Keratinocyte (primary cell): ENCODE results near the gene TNS1. TPM values are rescaled to one million over a fixed set of nuclear protein-coding genes. Genes with fewer than 3 reads are reported as not detected.

Source experiments
- DNase-seq: peaks from one replicate; pipeline ENCODE4 v3.0.0-alpha.2; 2011; ENCODE audit warnings: low read depth, missing footprints, low spot score
- FAIRE-seq: peaks from 2 replicates; lab custom pipeline; 2011; peaks lifted over from hg19 to GRCh38; lab: Jason Lieb, UNC
- H2AFZ ChIP-seq: 2 replicates; pipeline ENCODE4 v1.6.0; 2012; ENCODE audit warnings: low read length, control low read depth, inconsistent platforms; ENCODE audit not compliant: control insufficient read depth
- H3K27ac ChIP-seq: 2 replicates; pipeline ENCODE4 v1.5.1; 2011; ENCODE audit warnings: low read length; ENCODE audit not compliant: control insufficient read depth, insufficient read depth
- H3K27me3 ChIP-seq: 3 replicates; pipeline ENCODE4 v1.6.0; 2011; ENCODE audit warnings: low read length; ENCODE audit not compliant: control insufficient read depth, insufficient read depth; ENCODE audit errors: extremely low read depth
- H3K36me3 ChIP-seq, 2 experiments: 2 replicates in 1 of 2; 3 replicates in 1 of 2; pipeline ENCODE4 v1.5.1; 2011; ENCODE audit warnings: low read length in 2 of 2, mild to moderate bottlenecking in 1 of 2; ENCODE audit not compliant: control insufficient read depth in 2 of 2, insufficient read depth in 2 of 2; ENCODE audit errors: extremely low read depth in 1 of 2
- H3K4me1 ChIP-seq: 3 replicates; pipeline ENCODE4 v1.5.1; 2011; ENCODE audit warnings: low read length; ENCODE audit not compliant: control insufficient read depth, insufficient read depth; ENCODE audit errors: extremely low read depth
- H3K4me2 ChIP-seq: 3 replicates; pipeline ENCODE4 v1.6.0; 2011; ENCODE audit warnings: low read depth, low read length; ENCODE audit not compliant: control insufficient read depth, insufficient read depth; ENCODE audit errors: extremely low read depth
- H3K4me3 ChIP-seq, 3 experiments: fragments of 200-600 bp in 1 of 3; sonication (generic) in 1 of 3; 2 replicates in 2 of 3; 3 replicates in 1 of 3; pipeline ENCODE4 v1.5.1; 2011 to 2016; ENCODE audit warnings: low read length in 3 of 3, mild to moderate bottlenecking in 3 of 3, control low read depth in 2 of 3, inconsistent platforms in 1 of 3, low read depth in 1 of 3, mixed read lengths in 1 of 3, mixed run types in 1 of 3, moderate library complexity in 1 of 3; ENCODE audit not compliant: control insufficient read depth in 2 of 3, insufficient read depth in 2 of 3; ENCODE audit errors: extremely low read depth in 1 of 3
- H3K79me2 ChIP-seq: 2 replicates; pipeline ENCODE4 v1.6.0; 2012; ENCODE audit warnings: low read length; ENCODE audit not compliant: control insufficient read depth, insufficient read depth
- H3K9ac ChIP-seq: 3 replicates; pipeline ENCODE4 v1.6.0; 2011; ENCODE audit warnings: low read length; ENCODE audit not compliant: control insufficient read depth, insufficient read depth; ENCODE audit errors: extremely low read depth
- H3K9me1 ChIP-seq: 3 replicates; pipeline ENCODE4 v1.6.0; 2011; ENCODE audit warnings: low read length; ENCODE audit not compliant: control insufficient read depth, insufficient read depth; ENCODE audit errors: extremely low read depth
- H3K9me3 ChIP-seq: 2 replicates; pipeline ENCODE4 v1.5.1; 2012; ENCODE audit warnings: low read depth, low read length; ENCODE audit not compliant: control insufficient read depth
- H4K20me1 ChIP-seq: 3 replicates; pipeline ENCODE4 v1.6.0; 2011; ENCODE audit warnings: low read length; ENCODE audit not compliant: control insufficient read depth, insufficient read depth; ENCODE audit errors: extremely low read depth
- EZH2 ChIP-seq: IDR thresholded peaks from one replicate; pipeline ENCODE4 v1.6.1; 2012; ENCODE audit warnings: inconsistent platforms, mild to moderate bottlenecking, low read length, moderate library complexity
- dilution Hi-C: fragments of 300-500 bp; cut with MboI; formaldehyde crosslinking; loops from one replicate; pipeline ENCODE4 v1.7.0; 2020; ENCODE audit warnings: low sequenced_read_pairs; ENCODE audit not compliant: extremely low pct_ligation_motif_present
- polyA plus RNA-seq, 5 experiments: library from polyadenylated mRNA; depleted of rRNA in 3 of 5; stranded (reverse) in 3 of 5; stranded (forward) in 1 of 5; unstranded in 1 of 5; fragments of >200 nt; gene quantifications; 1 replicate in 1 of 5; 2 replicates in 3 of 5; 3 replicates in 1 of 5; pipeline versions ENCODE4 v1.2.1 to v1.2.3, GENCODE V29; 2011 to 2012; ENCODE audit warnings: missing spikeins in 2 of 5, low read depth in 1 of 5, low replicate concordance in 1 of 5
- TF ChIP-seq, protein P1 (sequence below), 3 experiments: IDR thresholded peaks in 1 of 3; conservative IDR thresholded peaks in 1 of 3; optimal IDR thresholded peaks in 1 of 3; 2 replicates in 2 of 3; 3 replicates in 1 of 3; pipeline versions ENCODE3 to v1.5.1; 2011; ENCODE audit warnings: low read length in 3 of 3, mild to moderate bottlenecking in 3 of 3, moderate library complexity in 2 of 3, control low read depth in 1 of 3, inconsistent platforms in 1 of 3; ENCODE audit not compliant: insufficient read depth in 2 of 3; ENCODE audit errors: extremely low read depth in 1 of 3

Gene TNS1
- polyA plus RNA-seq, 1 donor (not counting 4 experiments of a cell fraction or from before 2014, with no cell fraction given) = 2.5 TPM

DNA sequence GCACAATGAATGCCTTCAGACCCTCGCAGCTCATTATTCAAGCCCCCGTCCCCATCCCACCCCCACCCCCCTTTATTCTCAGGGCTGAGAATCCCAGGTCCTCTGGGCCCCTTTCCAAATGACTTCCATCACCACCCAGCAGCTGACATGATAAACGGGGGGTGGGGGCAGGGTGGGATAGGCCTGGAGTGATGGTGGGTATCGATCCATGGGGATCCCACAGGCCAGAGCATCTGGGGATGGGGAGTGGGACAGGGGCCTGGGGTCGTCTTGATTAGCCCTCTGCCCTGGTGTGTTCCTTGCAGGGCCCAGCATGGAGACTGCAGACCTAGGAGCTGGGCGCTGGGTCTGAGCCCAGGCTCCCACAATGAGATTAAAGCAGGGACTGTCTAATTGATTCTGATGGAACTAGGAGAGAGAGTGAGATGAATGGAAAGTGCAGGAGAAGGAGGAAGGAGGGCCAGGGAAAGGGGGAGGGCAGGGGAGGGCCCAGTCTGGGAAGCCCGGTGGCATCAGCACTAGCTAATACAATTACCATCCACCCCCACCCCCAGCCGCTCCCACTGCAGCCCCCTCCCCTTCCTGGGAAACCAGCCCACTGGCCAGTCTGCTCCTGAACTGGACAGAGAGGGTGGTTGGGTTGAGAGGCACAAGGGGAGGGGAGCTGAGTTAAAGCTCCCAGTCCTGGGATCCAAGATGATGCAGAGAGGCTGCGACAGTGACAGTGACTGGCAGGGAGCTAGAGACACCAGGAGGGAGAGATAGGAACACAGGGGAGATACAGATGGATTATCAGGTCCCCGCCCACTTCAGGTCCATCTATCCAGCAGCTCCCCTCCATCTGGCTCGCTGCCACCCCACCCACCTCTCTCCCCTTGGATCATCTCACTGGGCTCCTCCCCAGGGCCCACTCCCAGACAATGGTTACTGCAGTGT, 13.1 kb upstream of the TNS1 start:
- Histone ChIP-seq H2AFZ (no peak overlapping the region), H3K9me1 (no peaks in the 10 kb centered on the region), H3K9me3 (no peaks in the 10 kb centered on the region), H3K4me3 (no peak overlapping the region), H3K4me1 (no peaks in the 10 kb centered on the region), H3K79me2 (no peaks in the 10 kb centered on the region), H3K27me3 (peaks cover 32% of the 10 kb centered on the region), H3K36me3 (no peaks in the 10 kb centered on the region), H3K9ac (no peak overlapping the region), H4K20me1 (no peaks in the 10 kb centered on the region), H3K27ac (no peak overlapping the region), H3K4me2 (no peak overlapping the region)
- dilution Hi-C loops = no loop called here
- TF ChIP-seq, protein P1, sequence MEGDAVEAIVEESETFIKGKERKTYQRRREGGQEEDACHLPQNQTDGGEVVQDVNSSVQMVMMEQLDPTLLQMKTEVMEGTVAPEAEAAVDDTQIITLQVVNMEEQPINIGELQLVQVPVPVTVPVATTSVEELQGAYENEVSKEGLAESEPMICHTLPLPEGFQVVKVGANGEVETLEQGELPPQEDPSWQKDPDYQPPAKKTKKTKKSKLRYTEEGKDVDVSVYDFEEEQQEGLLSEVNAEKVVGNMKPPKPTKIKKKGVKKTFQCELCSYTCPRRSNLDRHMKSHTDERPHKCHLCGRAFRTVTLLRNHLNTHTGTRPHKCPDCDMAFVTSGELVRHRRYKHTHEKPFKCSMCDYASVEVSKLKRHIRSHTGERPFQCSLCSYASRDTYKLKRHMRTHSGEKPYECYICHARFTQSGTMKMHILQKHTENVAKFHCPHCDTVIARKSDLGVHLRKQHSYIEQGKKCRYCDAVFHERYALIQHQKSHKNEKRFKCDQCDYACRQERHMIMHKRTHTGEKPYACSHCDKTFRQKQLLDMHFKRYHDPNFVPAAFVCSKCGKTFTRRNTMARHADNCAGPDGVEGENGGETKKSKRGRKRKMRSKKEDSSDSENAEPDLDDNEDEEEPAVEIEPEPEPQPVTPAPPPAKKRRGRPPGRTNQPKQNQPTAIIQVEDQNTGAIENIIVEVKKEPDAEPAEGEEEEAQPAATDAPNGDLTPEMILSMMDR (optimal IDR thresholded peaks at IDR 0.05 in 1 of 3, IDR thresholded peaks at IDR 0.05 in 1 of 3, conservative IDR thresholded peaks at IDR 0.05 in 1 of 3; ENCODE audit: extremely low read depth in 1 of 3, insufficient read depth in 2 of 3, low read length in 3 of 3) = no peak
- TF ChIP-seq EZH2 = no peak
- FAIRE-seq (no peak), DNase-seq (no peak)

DNA sequence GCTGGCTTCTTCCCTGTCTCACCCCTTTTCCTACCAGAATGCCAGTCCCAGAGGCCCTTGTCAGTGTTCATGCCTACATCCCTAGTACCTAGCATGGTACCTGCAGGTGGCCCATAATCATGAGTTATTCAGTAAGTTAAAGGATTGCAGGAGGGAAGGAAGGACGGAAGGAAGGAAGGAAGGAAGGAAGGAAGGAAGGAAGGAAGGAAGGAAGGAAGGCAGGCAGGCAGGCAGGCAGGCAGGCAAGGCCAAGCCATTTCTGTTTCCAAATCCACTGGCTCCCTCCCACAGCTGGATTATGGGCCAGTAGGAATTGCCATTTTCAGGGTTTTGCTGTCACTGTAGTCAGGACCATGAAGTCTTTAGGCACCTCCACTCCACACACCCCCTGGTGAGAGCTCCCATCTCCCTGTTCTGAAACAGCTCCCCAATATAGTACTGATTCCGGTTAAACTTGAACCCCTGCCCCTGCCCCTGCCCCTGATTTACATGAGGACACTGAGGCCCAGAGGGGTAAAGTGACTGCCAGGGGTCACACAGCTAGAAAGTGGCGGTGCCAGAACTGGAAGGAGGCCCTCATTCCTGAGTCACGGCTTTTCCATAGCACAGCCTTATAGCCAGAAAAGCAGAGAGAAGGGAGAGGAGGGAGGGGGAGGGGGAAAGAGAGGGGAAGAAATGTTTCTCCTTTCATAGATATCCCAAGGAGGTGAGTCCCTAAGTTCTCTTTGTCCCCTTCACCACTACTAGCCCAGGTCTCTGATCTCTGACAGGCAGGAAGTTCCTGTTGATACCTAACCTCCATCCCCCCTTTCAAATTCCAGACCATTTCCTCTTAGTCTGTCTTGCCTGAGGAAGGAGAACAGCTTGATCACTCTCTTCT, 12.2 kb upstream of the TNS1 start:
- no peak for FAIRE-seq
- dilution Hi-C loops = no loop called here
- no peak for TF ChIP-seq EZH2
- TF ChIP-seq, protein P1 (optimal IDR thresholded peaks at IDR 0.05 in 1 of 3, IDR thresholded peaks at IDR 0.05 in 1 of 3, conservative IDR thresholded peaks at IDR 0.05 in 1 of 3; ENCODE audit: extremely low read depth in 1 of 3, insufficient read depth in 2 of 3, low read length in 3 of 3) = no peak
- Histone ChIP-seq H3K27me3 (peaks cover 39% of the 10 kb centered on the region), H3K4me3 (no peak overlapping the region), H4K20me1 (no peaks in the 10 kb centered on the region), H3K27ac (no peak overlapping the region), H3K79me2 (no peaks in the 10 kb centered on the region), H3K36me3 (no peaks in the 10 kb centered on the region), H3K4me2 (no peak overlapping the region), H3K4me1 (no peaks in the 10 kb centered on the region), H2AFZ (no peak overlapping the region), H3K9me3 (no peaks in the 10 kb centered on the region), H3K9me1 (no peaks in the 10 kb centered on the region), H3K9ac (no peak overlapping the region)
- DNase-seq = no peak
